WTC11 (cell line): Measurements from ENCODE around the gene LUM. TPM values are rescaled to one million over a fixed set of nuclear protein-coding genes. Genes with fewer than 3 reads are reported as not detected.

ENCODE experiments used
- ATAC-seq: fragments of 200-7000 bp; cut with Tn5 transposase; 2 replicates; pipeline ENCODE4 v1.10.0; 2021; ENCODE audit warnings: mild to moderate bottlenecking, moderate library complexity
- Bru-seq: library from RNA; stranded (reverse); fragments of 400-500 nt; gene quantifications from one replicate; lab custom pipeline; 2021; lab: Mats Ljungman, UMichigan
- CTCF ChIA-PET: fragments of 300-600 bp; sonication (Branson Sonifier 250); formaldehyde crosslinking; loops from one replicate; lab custom pipeline; 2021; ENCODE audit warnings: antibody characterized with exemption; lab: Charles Lee
- POLR2A ChIA-PET: fragments of 350-600 bp; sonication (Branson Sonifier 250); formaldehyde crosslinking; loops from one replicate; lab custom pipeline; 2021; ENCODE audit warnings: antibody characterized with exemption; lab: Charles Lee
- DNase-seq: peaks from one replicate; pipeline ENCODE4 v3.0.0; 2021; ENCODE audit warnings: low spot score
- H3K27ac Mint-ChIP-seq: 2 replicates; pipeline ENCODE4 v1.8.0; 2021; ENCODE audit warnings: mixed read lengths
- H3K27me3 Mint-ChIP-seq: 2 replicates; pipeline ENCODE4 v1.8.0; 2021; ENCODE audit warnings: low read depth, mild to moderate bottlenecking, moderate library complexity, mixed read lengths
- H3K36me3 Mint-ChIP-seq: 2 replicates; pipeline ENCODE4 v1.8.0; 2021; ENCODE audit warnings: mixed read lengths
- H3K4me1 Mint-ChIP-seq: 2 replicates; pipeline ENCODE4 v1.8.0; 2022; ENCODE audit warnings: mixed read lengths
- H3K4me3 Mint-ChIP-seq: 2 replicates; pipeline ENCODE4 v1.8.0; 2021; ENCODE audit warnings: mild to moderate bottlenecking, moderate library complexity, mixed read lengths
- H3K9me3 Mint-ChIP-seq: 2 replicates; pipeline ENCODE4 v1.8.0; 2021; ENCODE audit warnings: mixed read lengths
- CTCF ChIP-seq: fragments of 200-600 bp; IDR thresholded peaks from 2 replicates; pipeline ENCODE4 v1.8.0; 2022; ENCODE audit warnings: antibody characterized with exemption
- FOXP1 ChIP-seq: sonication (generic); formaldehyde crosslinking; IDR thresholded peaks from 2 replicates; pipeline ENCODE4 v1.8.0; 2022; ENCODE audit warnings: missing genetic modification reagents, mild to moderate bottlenecking, moderate library complexity, borderline replicate concordance
- GRHL2 ChIP-seq: fragments of 250-450 bp; sonication (Bioruptor Pico); IDR thresholded peaks from 2 replicates; pipeline ENCODE4 v1.8.0; 2022; ENCODE audit warnings: mild to moderate bottlenecking, moderate library complexity; ENCODE audit not compliant: insufficient replicate concordance, severe bottlenecking
- NFE2L1 ChIP-seq: sonication (generic); formaldehyde crosslinking; IDR thresholded peaks from 2 replicates; pipeline ENCODE4 v1.8.1; 2023; ENCODE audit warnings: missing genetic modification reagents
- SMAD4 ChIP-seq: sonication (generic); formaldehyde crosslinking; IDR thresholded peaks from 2 replicates; pipeline ENCODE4 v1.8.0; 2022; ENCODE audit warnings: mild to moderate bottlenecking, missing genetic modification reagents
- TEAD1 ChIP-seq: sonication (generic); formaldehyde crosslinking; IDR thresholded peaks from 2 replicates; pipeline ENCODE4 v1.8.0; 2022; ENCODE audit warnings: mild to moderate bottlenecking, missing genetic modification reagents
- TEAD4 ChIP-seq: sonication (generic); formaldehyde crosslinking; IDR thresholded peaks from 2 replicates; pipeline ENCODE4 v1.8.0; 2022; ENCODE audit warnings: mild to moderate bottlenecking, missing genetic modification reagents
- ZBTB43 ChIP-seq: sonication (generic); formaldehyde crosslinking; IDR thresholded peaks from 2 replicates; pipeline ENCODE4 v1.8.1; 2023; ENCODE audit warnings: mild to moderate bottlenecking, missing genetic modification reagents
- ZNF121 ChIP-seq: sonication (generic); formaldehyde crosslinking; IDR thresholded peaks from 2 replicates; pipeline ENCODE4 v1.8.0; 2023; ENCODE audit warnings: missing genetic modification reagents
- ZNF138 ChIP-seq: sonication (generic); formaldehyde crosslinking; conservative IDR thresholded peaks from 2 replicates; pipeline ENCODE4 v1.8.1; 2022; ENCODE audit warnings: mild to moderate bottlenecking, moderate library complexity, missing genetic modification reagents
- ZNF219 ChIP-seq: sonication (generic); formaldehyde crosslinking; IDR thresholded peaks from 2 replicates; pipeline ENCODE4 v1.8.0; 2023; ENCODE audit warnings: missing genetic modification reagents, mild to moderate bottlenecking, borderline replicate concordance
- ZNF396 ChIP-seq: fragments of 250-450 bp; sonication (Bioruptor Pico); IDR thresholded peaks from 2 replicates; pipeline ENCODE4 v1.8.0; 2021; ENCODE audit warnings: mild to moderate bottlenecking, moderate library complexity, borderline replicate concordance
- ZNF416 ChIP-seq: fragments of 250-450 bp; sonication (Bioruptor Pico); IDR thresholded peaks from 2 replicates; pipeline ENCODE4 v1.9.0; 2021; ENCODE audit warnings: mild to moderate bottlenecking, inconsistent platforms
- ZNF423 ChIP-seq: fragments of 250-450 bp; sonication (Bioruptor Pico); IDR thresholded peaks from 2 replicates; pipeline ENCODE4 v2.1.2; 2022; ENCODE audit warnings: mild to moderate bottlenecking, moderate library complexity
- ZNF532 ChIP-seq: fragments of 250-450 bp; sonication (Bioruptor Pico); IDR thresholded peaks from 2 replicates; pipeline ENCODE4 v1.9.0; 2021; ENCODE audit warnings: mild to moderate bottlenecking, borderline replicate concordance
- long read RNA-seq, 3 experiments: library from RNA in 1 of 3; library from capped mRNA in 1 of 3; library from polyadenylated mRNA in 1 of 3; unstranded in 2 of 3; stranded (forward) in 1 of 3; transcript quantifications; one replicate each; pipeline ENCODE4 v2.0.0, GENCODE V29; 2021
- total RNA-seq: library from RNA; stranded (reverse); gene quantifications from 3 replicates; pipeline ENCODE4 v1.2.3, GENCODE V29; 2021
- TF ChIP-seq, protein P1 (sequence below): sonication (generic); formaldehyde crosslinking; IDR thresholded peaks from 2 replicates; pipeline ENCODE4 v1.8.1; 2023; ENCODE audit warnings: mild to moderate bottlenecking, missing genetic modification reagents, borderline replicate concordance
- TF ChIP-seq, protein P2 (sequence below): sonication (generic); formaldehyde crosslinking; IDR thresholded peaks from 2 replicates; pipeline ENCODE4 v1.8.1; 2023; ENCODE audit warnings: mild to moderate bottlenecking, missing genetic modification reagents

Gene LUM, protein sequence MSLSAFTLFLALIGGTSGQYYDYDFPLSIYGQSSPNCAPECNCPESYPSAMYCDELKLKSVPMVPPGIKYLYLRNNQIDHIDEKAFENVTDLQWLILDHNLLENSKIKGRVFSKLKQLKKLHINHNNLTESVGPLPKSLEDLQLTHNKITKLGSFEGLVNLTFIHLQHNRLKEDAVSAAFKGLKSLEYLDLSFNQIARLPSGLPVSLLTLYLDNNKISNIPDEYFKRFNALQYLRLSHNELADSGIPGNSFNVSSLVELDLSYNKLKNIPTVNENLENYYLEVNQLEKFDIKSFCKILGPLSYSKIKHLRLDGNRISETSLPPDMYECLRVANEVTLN
- total RNA-seq: 0.28 to 0.73 TPM (median 0.64 TPM) in 3 replicates
- Bru-seq, nascent RNA: percentile 5 among the genes with signal in this experiment
- long read RNA-seq, experiment 1: 0 reads
- long read RNA-seq, experiment 2: 0 reads
- long read RNA-seq, experiment 3: 0 reads

DNA sequence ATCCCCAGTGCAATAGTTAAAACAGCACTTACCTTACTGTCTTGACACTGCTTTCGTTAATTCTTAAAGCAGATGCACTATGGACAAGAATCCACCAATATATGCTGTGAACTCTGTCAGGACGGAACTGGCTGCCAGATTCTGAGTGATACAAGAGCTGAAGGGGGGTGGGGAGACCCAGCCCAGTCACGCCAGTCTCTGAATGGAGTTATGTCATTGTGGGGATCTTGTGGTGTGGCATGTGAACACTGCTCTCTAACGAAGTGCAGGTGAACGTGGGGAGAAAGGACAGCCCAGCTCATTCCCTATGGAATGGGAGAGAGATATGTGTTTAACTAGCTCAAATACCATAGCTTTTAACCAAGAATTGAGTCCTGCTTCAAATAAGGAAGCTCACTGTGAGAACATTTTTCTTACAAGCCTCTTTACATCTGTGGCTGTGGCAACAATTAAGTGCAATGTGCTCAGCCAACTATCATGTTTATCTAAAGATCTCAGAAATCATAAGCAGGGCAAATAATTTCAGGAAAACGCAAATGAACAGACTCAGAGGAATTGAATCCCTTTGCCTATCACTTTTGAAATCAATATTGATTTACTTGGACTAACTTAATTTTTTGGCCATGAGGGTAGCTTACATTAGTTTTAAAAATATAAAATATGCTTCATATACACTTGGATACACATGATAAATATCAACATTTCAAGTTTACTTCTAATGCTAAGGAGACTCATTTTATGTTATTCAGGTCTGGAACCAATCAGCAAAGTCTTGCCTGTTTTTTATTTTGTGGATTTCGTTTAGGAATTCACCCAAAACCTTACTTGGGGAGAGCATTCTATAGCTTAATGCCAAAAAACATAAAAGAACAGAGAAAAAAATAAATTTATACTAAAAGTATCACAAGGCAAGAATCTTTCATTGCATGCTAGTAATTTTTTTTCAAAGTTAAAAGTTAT is at the start of gene LUM:
LUM (minus strand) TSS at position 129 of the 960 bp plus-strand sequence. CDS start 2,515 bp downstream, outside the sequence.
- Mint-ChIP-seq H3K4me1 (peaks cover 6% of the 10 kb centered on the region), H3K36me3 (no peaks in the 10 kb centered on the region), H3K4me3 (no peak within 1 kb of the TSS), H3K9me3 (no peaks in the 10 kb centered on the region), H3K27me3 (no peaks in the 10 kb centered on the region; the same call in 1 of the 2 replicates), H3K27ac (no peak within 1 kb of the TSS)
- DNase-seq: no peak
- TF ChIP-seq ZNF423 (CRISPR knock-in tag): no peak
- TF ChIP-seq ZNF416: no peak
- ChIA-PET CTCF (interaction anchor here (0.6 to 1.5 kb wide), 3 partner anchors 134 to 244 kb away, joined by 3 to 5 read pairs (median 5); no protein-coding TSS in a partner anchor), POLR2A (no interaction called here)
- 0 out of 2 replicates have a peak, but pooled peaks have one; percentile 30 for ATAC-seq

DNA sequence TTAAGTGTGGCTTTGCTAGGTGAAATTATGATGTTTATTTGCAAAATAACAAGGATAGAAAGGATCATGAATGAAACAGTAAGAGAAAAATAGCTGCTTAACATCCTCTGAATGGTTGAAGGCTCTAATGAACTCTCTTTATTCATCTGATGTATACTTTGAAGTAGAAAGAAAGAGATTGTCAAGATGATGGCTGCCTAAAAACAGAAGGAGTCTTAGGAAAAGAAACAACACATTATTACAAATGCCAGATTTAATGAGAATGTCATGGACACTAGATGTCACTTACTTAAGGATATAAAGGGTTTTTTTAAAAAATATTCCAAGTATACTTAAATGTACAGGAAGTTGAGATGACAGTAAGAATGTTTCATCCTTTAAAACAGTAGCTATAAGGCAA is 49.7 kb upstream of the LUM start:
- POLR2A ChIA-PET: no interaction called here
- no peak for DNase-seq
- Mint-ChIP-seq H3K27me3 (no peaks in the 10 kb centered on the region), H3K36me3 (no peaks in the 10 kb centered on the region), H3K27ac (no peak overlapping the region), H3K4me3 (no peak overlapping the region), H3K4me1 (no peaks in the 10 kb centered on the region), H3K9me3 (peaks cover 7% of the 10 kb centered on the region; the same call in 1 of the 2 replicates)
- CTCF ChIA-PET: no interaction called here
- ATAC-seq: no peak
- TF ChIP-seq ZBTB43 (CRISPR knock-in tag) (no peak), TEAD1 (CRISPR knock-in tag) (no peak), GRHL2 (no peak), ZNF219 (CRISPR knock-in tag) (no peak), ZNF138 (CRISPR knock-in tag) (no peak), ZNF396 (CRISPR knock-in tag) (no peak), ZNF121 (CRISPR knock-in tag) (no peak), ZNF532 (CRISPR knock-in tag) (no peak), FOXP1 (CRISPR knock-in tag) (no peak), SMAD4 (no peak), CTCF (no peak), TEAD4 (CRISPR knock-in tag) (no peak), NFE2L1 (CRISPR knock-in tag) (no peak)
- TF ChIP-seq, protein P1, sequence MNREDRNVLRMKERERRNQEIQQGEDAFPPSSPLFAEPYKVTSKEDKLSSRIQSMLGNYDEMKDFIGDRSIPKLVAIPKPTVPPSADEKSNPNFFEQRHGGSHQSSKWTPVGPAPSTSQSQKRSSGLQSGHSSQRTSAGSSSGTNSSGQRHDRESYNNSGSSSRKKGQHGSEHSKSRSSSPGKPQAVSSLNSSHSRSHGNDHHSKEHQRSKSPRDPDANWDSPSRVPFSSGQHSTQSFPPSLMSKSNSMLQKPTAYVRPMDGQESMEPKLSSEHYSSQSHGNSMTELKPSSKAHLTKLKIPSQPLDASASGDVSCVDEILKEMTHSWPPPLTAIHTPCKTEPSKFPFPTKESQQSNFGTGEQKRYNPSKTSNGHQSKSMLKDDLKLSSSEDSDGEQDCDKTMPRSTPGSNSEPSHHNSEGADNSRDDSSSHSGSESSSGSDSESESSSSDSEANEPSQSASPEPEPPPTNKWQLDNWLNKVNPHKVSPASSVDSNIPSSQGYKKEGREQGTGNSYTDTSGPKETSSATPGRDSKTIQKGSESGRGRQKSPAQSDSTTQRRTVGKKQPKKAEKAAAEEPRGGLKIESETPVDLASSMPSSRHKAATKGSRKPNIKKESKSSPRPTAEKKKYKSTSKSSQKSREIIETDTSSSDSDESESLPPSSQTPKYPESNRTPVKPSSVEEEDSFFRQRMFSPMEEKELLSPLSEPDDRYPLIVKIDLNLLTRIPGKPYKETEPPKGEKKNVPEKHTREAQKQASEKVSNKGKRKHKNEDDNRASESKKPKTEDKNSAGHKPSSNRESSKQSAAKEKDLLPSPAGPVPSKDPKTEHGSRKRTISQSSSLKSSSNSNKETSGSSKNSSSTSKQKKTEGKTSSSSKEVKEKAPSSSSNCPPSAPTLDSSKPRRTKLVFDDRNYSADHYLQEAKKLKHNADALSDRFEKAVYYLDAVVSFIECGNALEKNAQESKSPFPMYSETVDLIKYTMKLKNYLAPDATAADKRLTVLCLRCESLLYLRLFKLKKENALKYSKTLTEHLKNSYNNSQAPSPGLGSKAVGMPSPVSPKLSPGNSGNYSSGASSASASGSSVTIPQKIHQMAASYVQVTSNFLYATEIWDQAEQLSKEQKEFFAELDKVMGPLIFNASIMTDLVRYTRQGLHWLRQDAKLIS (CRISPR knock-in tag): no peak
- TF ChIP-seq, protein P2, sequence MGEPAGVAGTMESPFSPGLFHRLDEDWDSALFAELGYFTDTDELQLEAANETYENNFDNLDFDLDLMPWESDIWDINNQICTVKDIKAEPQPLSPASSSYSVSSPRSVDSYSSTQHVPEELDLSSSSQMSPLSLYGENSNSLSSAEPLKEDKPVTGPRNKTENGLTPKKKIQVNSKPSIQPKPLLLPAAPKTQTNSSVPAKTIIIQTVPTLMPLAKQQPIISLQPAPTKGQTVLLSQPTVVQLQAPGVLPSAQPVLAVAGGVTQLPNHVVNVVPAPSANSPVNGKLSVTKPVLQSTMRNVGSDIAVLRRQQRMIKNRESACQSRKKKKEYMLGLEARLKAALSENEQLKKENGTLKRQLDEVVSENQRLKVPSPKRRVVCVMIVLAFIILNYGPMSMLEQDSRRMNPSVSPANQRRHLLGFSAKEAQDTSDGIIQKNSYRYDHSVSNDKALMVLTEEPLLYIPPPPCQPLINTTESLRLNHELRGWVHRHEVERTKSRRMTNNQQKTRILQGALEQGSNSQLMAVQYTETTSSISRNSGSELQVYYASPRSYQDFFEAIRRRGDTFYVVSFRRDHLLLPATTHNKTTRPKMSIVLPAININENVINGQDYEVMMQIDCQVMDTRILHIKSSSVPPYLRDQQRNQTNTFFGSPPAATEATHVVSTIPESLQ: no peak
